ENCODE results near the gene NR5A2.

Gene NR5A2

GRCh38 chr1:200046115-200046514, 18.6 kb downstream of the NR5A2 start:
- Histone ChIP-seq H3K4me2 (no peak overlapping the region), H3K36me3 (ENCODE audit: insufficient read depth) (no peaks in the 10 kb centered on the region), H3K4me1 (ENCODE audit: low read depth, poor library complexity, severe bottlenecking) (no peaks in the 10 kb centered on the region), H4K20me1 (ENCODE audit: insufficient read depth) (no peaks in the 10 kb centered on the region), H2AFZ (ENCODE audit: low read depth) (no peak overlapping the region), H3K9ac (no peak overlapping the region), H3K27me3 (ENCODE audit: insufficient read depth, low read depth) (peaks cover 4% of the 10 kb centered on the region; the same call in 1 of the 2 replicates), H3K27ac (no peak overlapping the region), H3K79me2 (ENCODE audit: insufficient read depth, low read depth) (no peaks in the 10 kb centered on the region), H3K4me3 (IDR thresholded peaks at IDR 0.05; ENCODE audit: insufficient read depth, low read depth, low read length) (no peak overlapping the region)
- no peak for TF ChIP-seq CTCF (conservative IDR thresholded peaks at IDR 0.05; ENCODE audit: low read depth, low read length)

- H3K4me2 ChIP-seq = no peak overlapping the region
- no peaks in the 10 kb centered on the region for H3K27me3 ChIP-seq (ENCODE audit: insufficient read depth, low read depth)
- H3K79me2 ChIP-seq (ENCODE audit: insufficient read depth, low read depth) = no peaks in the 10 kb centered on the region
- H3K27ac ChIP-seq = no peak overlapping the region
- TF ChIP-seq CTCF (conservative IDR thresholded peaks at IDR 0.05; ENCODE audit: low read depth, low read length) = no peak
- no peaks in the 10 kb centered on the region for H3K36me3 ChIP-seq (ENCODE audit: insufficient read depth)
- no peak overlapping the region for H3K4me3 ChIP-seq (IDR thresholded peaks at IDR 0.05; ENCODE audit: insufficient read depth, low read depth, low read length)
- no peaks in the 10 kb centered on the region for H4K20me1 ChIP-seq (ENCODE audit: insufficient read depth)
- H2AFZ ChIP-seq (ENCODE audit: low read depth) = no peak overlapping the region
- no peak overlapping the region for H3K9ac ChIP-seq
- H3K4me1 ChIP-seq (ENCODE audit: low read depth, poor library complexity, severe bottlenecking) = no peaks in the 10 kb centered on the region
Measured at GRCh38 chr1:200048244-200048643, 20.7 kb downstream of the NR5A2 start.

GRCh38 chr1:200049810-200050209, 22.3 kb downstream of the NR5A2 start:
- no peak overlapping the region for H2AFZ ChIP-seq (ENCODE audit: low read depth)
- H3K27ac ChIP-seq = no peak overlapping the region

GRCh38 chr1:200051620-200052019, 24.1 kb downstream of the NR5A2 start:
- Histone ChIP-seq H3K27ac (no peak overlapping the region), H3K79me2 (ENCODE audit: insufficient read depth, low read depth) (no peaks in the 10 kb centered on the region), H4K20me1 (ENCODE audit: insufficient read depth) (no peaks in the 10 kb centered on the region), H3K27me3 (ENCODE audit: insufficient read depth, low read depth) (no peaks in the 10 kb centered on the region), H3K9ac (no peak overlapping the region), H3K36me3 (ENCODE audit: insufficient read depth) (no peaks in the 10 kb centered on the region), H3K4me3 (IDR thresholded peaks at IDR 0.05; ENCODE audit: insufficient read depth, low read depth, low read length) (no peak overlapping the region), H3K4me2 (no peak overlapping the region), H3K4me1 (ENCODE audit: low read depth, poor library complexity, severe bottlenecking) (no peaks in the 10 kb centered on the region), H2AFZ (ENCODE audit: low read depth) (no peak overlapping the region)
- no peak for TF ChIP-seq CTCF (conservative IDR thresholded peaks at IDR 0.05; ENCODE audit: low read depth, low read length)

More at GRCh38 chr1:200049810-200050209, 22.3 kb downstream of the NR5A2 start:
- no peaks in the 10 kb centered on the region for H3K79me2 ChIP-seq (ENCODE audit: insufficient read depth, low read depth)
- H3K36me3 ChIP-seq (ENCODE audit: insufficient read depth) = no peaks in the 10 kb centered on the region
- H3K4me2 ChIP-seq = no peak overlapping the region
- no peak overlapping the region for H3K4me3 ChIP-seq (IDR thresholded peaks at IDR 0.05; ENCODE audit: insufficient read depth, low read depth, low read length)
- no peaks in the 10 kb centered on the region for H3K4me1 ChIP-seq (ENCODE audit: low read depth, poor library complexity, severe bottlenecking)
- H4K20me1 ChIP-seq (ENCODE audit: insufficient read depth) = no peaks in the 10 kb centered on the region
- no peaks in the 10 kb centered on the region for H3K27me3 ChIP-seq (ENCODE audit: insufficient read depth, low read depth)
- no peak for TF ChIP-seq CTCF (conservative IDR thresholded peaks at IDR 0.05; ENCODE audit: low read depth, low read length)
- H3K9ac ChIP-seq = no peak overlapping the region

Data from KMS-11 (cell line).